Tongue (tissue), 3 donors: ENCODE results near the gene ZNF625. TPM values are rescaled to one million over a fixed set of nuclear protein-coding genes. Genes with fewer than 3 reads are reported as not detected.
"Not testable (repeated sequence)": the region's sequence is repeated elsewhere in the genome, so short reads cannot be mapped to it uniquely, and the experiment has no call there.

Experiments used
- DNase-seq: peaks from one replicate; pipeline ENCODE4 v3.0.0-alpha.2; 2015
- small RNA-seq: library from RNA; depleted of rRNA; stranded (forward); fragments of <200 nt; gene quantifications from one replicate; pipeline ENCODE3, GENCODE V24; 2014; ENCODE audit warnings: low replicate concordance
- total RNA-seq: library from RNA; depleted of rRNA; stranded (reverse); fragments of >200 nt; gene quantifications from one replicate; pipeline ENCODE4 v1.2.3, GENCODE V29; 2014

Gene ZNF625
- total RNA-seq, 1 donor from 2014 or later: 16.9 TPM

GRCh38 chr19:12137221-12137940 is 19.2 kb downstream of the ZNF625 start:
- DNase-seq: no peak

GRCh38 chr19:12133069-12133468 is 23.5 kb downstream of the ZNF625 start:
- DNase-seq: no peak

- no peak for DNase-seq
Observed at GRCh38 chr19:12126707-12127106, 29.8 kb downstream of the ZNF625 start.

GRCh38 chr19:12117201-12117970 is 39.1 kb downstream of the ZNF625 start:
- DNase-seq: no peak

GRCh38 chr19:12113121-12113520 is 43.4 kb downstream of the ZNF625 start:
- DNase-seq: no peak

GRCh38 chr19:12112701-12113100 is 43.8 kb downstream of the ZNF625 start:
- DNase-seq: no peak

- no peak for DNase-seq
Observed at GRCh38 chr19:12111943-12112637, 44.4 kb downstream of the ZNF625 start.

GRCh38 chr19:12111176-12111575 is 45.4 kb downstream of the ZNF625 start:
- DNase-seq: peak; percentile 4

- DNase-seq: not testable (repeated sequence)
Observed at GRCh38 chr19:12103909-12104308, 52.6 kb downstream of the ZNF625 start.

GRCh38 chr19:12098040-12098439 is 58.5 kb downstream of the ZNF625 start:
- no peak for DNase-seq

GRCh38 chr19:12095111-12095790 is 61.3 kb downstream of the ZNF625 start:
- no peak for DNase-seq

Small RNA genes within 50 kb of the gene (small RNA-seq; reads per million reads assigned to genes)
- gene RNA5SP467: not detected

Other genes starting within 250 kb of the ZNF625 start
- gene ZNF700, start 231.6 kb downstream of the ZNF625 start, total RNA-seq: 14.2 TPM
- 4.4 TPM for gene ZNF763, start 191.7 kb downstream of the ZNF625 start, total RNA-seq
- gene ZNF433, start 121.1 kb downstream of the ZNF625 start, total RNA-seq: 11.9 TPM
- gene ZNF878, start 103.8 kb downstream of the ZNF625 start, total RNA-seq: not detected
- gene ZNF844, start 92.0 kb downstream of the ZNF625 start, total RNA-seq: 24.4 TPM
- gene ZNF20, start 16.4 kb downstream of the ZNF625 start, total RNA-seq: 1.6 TPM
- gene ZNF136, start 6.4 kb upstream of the ZNF625 start, total RNA-seq: 18.1 TPM
- 22.1 TPM for gene ZNF44, start 138.1 kb upstream of the ZNF625 start, total RNA-seq
- gene ZNF563, start 176.9 kb upstream of the ZNF625 start, total RNA-seq: 5.1 TPM
- 7.0 TPM for gene ZNF442, start 208.9 kb upstream of the ZNF625 start, total RNA-seq
- gene ZNF799, start 244.5 kb upstream of the ZNF625 start, total RNA-seq: 10.5 TPM